HCT116 (cell line): ENCODE results near the gene CD44. TPM values are rescaled to one million over a fixed set of nuclear protein-coding genes. Genes with fewer than 3 reads are reported as not detected.
A peak's percentile ranks its signal among the peaks of the same experiment; 100 is the strongest.

ENCODE experiments used
- ATAC-seq: fragments of 200-7000 bp; cut with Tn5 transposase; 2 replicates; pipeline ENCODE4 v1.9.1; 2020; ENCODE audit warnings: mild to moderate bottlenecking, moderate library complexity
- BruUV-seq: library from RNA; stranded (reverse); fragments of 400-500 nt; replicated peaks from 2 replicates; lab custom pipeline; 2021; lab: Mats Ljungman, UMichigan
- CTCF ChIA-PET: fragments of 300-600 bp; sonication (Branson Sonifier 250); formaldehyde crosslinking; loops from one replicate; lab custom pipeline; 2021; ENCODE audit warnings: antibody characterized with exemption; lab: Charles Lee
- POLR2A ChIA-PET: fragments of 300-600, 350-600 bp; sonication (Branson Sonifier 250); formaldehyde crosslinking; loops from one replicate; lab custom pipeline; 2021; ENCODE audit warnings: antibody characterized with exemption; lab: Charles Lee
- RAD21 ChIA-PET, 2 experiments: fragments of 300-600 bp; sonication (Branson Sonifier 250); formaldehyde crosslinking; loops; one replicate each; lab custom pipeline; 2023; ENCODE audit warnings: low total read pairs in 2 of 2; ENCODE audit not compliant: uncharacterized antibody in 2 of 2, unreplicated experiment in 2 of 2, low non-redundant PET in 1 of 2; lab: Charles Lee
- DNase-seq: peaks from one replicate; pipeline ENCODE4 v3.0.0-alpha.2; 2010; ENCODE audit warnings: low read depth, low spot score
- H2AFZ ChIP-seq: fragments of 200-600 bp; shearing (Covaris generic), sonication (generic); 2 replicates; pipeline ENCODE4 v1.6.1; 2017; ENCODE audit warnings: low read depth, mixed run types, mixed read lengths, antibody characterized with exemption, low read length; ENCODE audit not compliant: poor library complexity, severe bottlenecking
- H3K27ac ChIP-seq: 2 replicates; pipeline ENCODE4 v1.5.1; 2012; ENCODE audit warnings: low read depth, low read length
- H3K27me3 ChIP-seq: fragments of 200-600 bp; sonication (generic); 2 replicates; pipeline ENCODE4 v1.6.1; 2016; ENCODE audit warnings: mixed run types, low read length, mixed read lengths; ENCODE audit not compliant: insufficient read depth
- H3K36me3 ChIP-seq, 2 experiments: fragments of 200-500 bp in 1 of 2; fragments of 200-600 bp in 1 of 2; sonication (Bioruptor generic) in 1 of 2; sonication (generic) in 1 of 2; 2 replicates each; pipeline versions ENCODE4 v1.5.1 to v1.6.1; 2014 to 2016; ENCODE audit warnings: low read length in 2 of 2, inconsistent platforms in 1 of 2, mixed read lengths in 1 of 2, mixed run types in 1 of 2; ENCODE audit not compliant: insufficient read depth in 2 of 2, control insufficient read depth in 1 of 2
- H3K4me1 ChIP-seq, 2 experiments: fragments of 200-600 bp in 1 of 2; sonication (generic) in 1 of 2; 2 replicates each; pipeline versions ENCODE4 v1.5.1 to v1.6.1; 2012 to 2017; ENCODE audit warnings: low read length in 2 of 2, inconsistent platforms in 1 of 2, mild to moderate bottlenecking in 1 of 2, mixed read lengths in 1 of 2, mixed run types in 1 of 2, moderate library complexity in 1 of 2; ENCODE audit not compliant: insufficient read depth in 2 of 2, control insufficient read depth in 1 of 2
- H3K4me2 ChIP-seq: fragments of 200-600 bp; sonication (generic); 2 replicates; pipeline ENCODE4 v1.6.1; 2017; ENCODE audit warnings: mixed run types, low read length, mixed read lengths
- H3K4me3 ChIP-seq, 2 experiments: fragments of 200-600 bp in 1 of 2; sonication (generic) in 1 of 2; replicated peaks in 1 of 2; 2 replicates each; pipeline ENCODE4 v1.5.1; 2011 to 2016; ENCODE audit warnings: low read length in 2 of 2, control low read depth in 1 of 2, low read depth in 1 of 2, mild to moderate bottlenecking in 1 of 2, mixed read lengths in 1 of 2, mixed run types in 1 of 2
- H3K79me2 ChIP-seq: fragments of 200-600 bp; sonication (generic); 2 replicates; pipeline ENCODE4 v1.6.1; 2017; ENCODE audit warnings: mild to moderate bottlenecking, mixed run types, low read length, moderate library complexity, mixed read lengths; ENCODE audit not compliant: insufficient read depth
- H3K9ac ChIP-seq: fragments of 200-600 bp; sonication (generic); 2 replicates; pipeline ENCODE4 v1.6.1; 2016; ENCODE audit warnings: low read length, mixed read lengths
- H3K9me2 ChIP-seq: fragments of 200-600 bp; sonication (generic), shearing (Covaris generic); 2 replicates; pipeline ENCODE4 v1.6.1; 2017; ENCODE audit warnings: mixed run types, mild to moderate bottlenecking, moderate library complexity; ENCODE audit not compliant: insufficient read depth
- H3K9me3 ChIP-seq, 2 experiments: fragments of 200-500 bp in 1 of 2; fragments of 200-600 bp in 1 of 2; sonication (Bioruptor generic) in 1 of 2; sonication (generic) in 1 of 2; 2 replicates each; pipeline ENCODE4 v1.6.1; 2014 to 2017; ENCODE audit warnings: low read length in 2 of 2, mixed read lengths in 2 of 2, inconsistent platforms in 1 of 2, low read depth in 1 of 2, mild to moderate bottlenecking in 1 of 2, mixed run types in 1 of 2, moderate library complexity in 1 of 2; ENCODE audit not compliant: control insufficient read depth in 1 of 2, insufficient read depth in 1 of 2
- H4K20me1 ChIP-seq: fragments of 200-600 bp; sonication (generic), shearing (Covaris generic); 2 replicates; pipeline ENCODE4 v1.6.1; 2017; ENCODE audit warnings: mixed run types, mild to moderate bottlenecking, moderate library complexity; ENCODE audit not compliant: insufficient read depth
- CBX3 ChIP-seq: IDR thresholded peaks from 2 replicates; pipeline ENCODE4 v1.6.1; 2012; ENCODE audit warnings: low read depth
- CEBPB ChIP-seq: IDR thresholded peaks from 2 replicates; pipeline ENCODE4 v1.6.1; 2012; ENCODE audit warnings: low read depth
- ELF1 ChIP-seq: IDR thresholded peaks from 2 replicates; pipeline ENCODE4 v1.6.1; 2012; ENCODE audit warnings: low read depth, borderline replicate concordance
- EZH2phosphoT487 ChIP-seq: fragments of 200-600 bp; IDR thresholded peaks from 2 replicates; pipeline ENCODE4 v1.6.1; 2018; ENCODE audit warnings: antibody characterized with exemption, borderline replicate concordance
- FOSL1 ChIP-seq: IDR thresholded peaks from 2 replicates; pipeline ENCODE4 v1.6.1; 2012; ENCODE audit warnings: low read depth
- JUND ChIP-seq: IDR thresholded peaks from 2 replicates; pipeline ENCODE4 v1.6.1; 2012
- POLR2A ChIP-seq: IDR thresholded peaks from 2 replicates; pipeline ENCODE4 v1.7.0; 2011; ENCODE audit warnings: borderline replicate concordance; ENCODE audit not compliant: insufficient read depth, insufficient read length; ENCODE audit errors: extremely low read depth
- SIN3A ChIP-seq: IDR thresholded peaks from 2 replicates; pipeline ENCODE4 v1.6.1; 2012; ENCODE audit warnings: low read depth
- SP1 ChIP-seq: IDR thresholded peaks from 2 replicates; pipeline ENCODE4 v1.6.1; 2012; ENCODE audit warnings: low read depth
- SRF ChIP-seq: IDR thresholded peaks from 2 replicates; pipeline ENCODE4 v1.6.1; 2012; ENCODE audit warnings: low read depth
- TCF7L2 ChIP-seq: IDR thresholded peaks from 2 replicates; pipeline ENCODE4 v1.7.0; 2011; ENCODE audit warnings: borderline replicate concordance, inconsistent platforms; ENCODE audit not compliant: insufficient read depth, insufficient read length; ENCODE audit errors: extremely low read depth
- YY1 ChIP-seq: IDR thresholded peaks from 2 replicates; pipeline ENCODE4 v1.6.1; 2011; ENCODE audit warnings: low read length, low read depth, moderate library complexity, mild to moderate bottlenecking; ENCODE audit not compliant: insufficient replicate concordance; ENCODE audit errors: extremely low read depth
- ZFX ChIP-seq: fragments of 450-650 bp; IDR thresholded peaks from 2 replicates; pipeline ENCODE4 v1.6.1; 2017
- ZNF274 ChIP-seq: fragments of 200-500 bp; sonication (Bioruptor generic); IDR thresholded peaks from 2 replicates; pipeline ENCODE4 v1.6.1; 2014; ENCODE audit warnings: mild to moderate bottlenecking, low read depth, low read length, inconsistent platforms
- intact Hi-C: fragments of 100-400 bp; cut with micrococcal nuclease; formaldehyde crosslinking; loops from 2 replicates; pipeline ENCODE4 v1.10.0; 2022
- total RNA-seq: library from RNA; stranded (reverse); gene quantifications from one replicate; pipeline ENCODE4 v1.2.1, GENCODE V29; 2021; ENCODE audit not compliant: unreplicated experiment
- TF ChIP-seq, protein P1 (sequence below): IDR thresholded peaks from 2 replicates; pipeline ENCODE4 v1.6.1; 2011; ENCODE audit warnings: mild to moderate bottlenecking, low read length, moderate library complexity; ENCODE audit not compliant: insufficient replicate concordance; ENCODE audit errors: extremely low read depth
- TF ChIP-seq, protein P2 (sequence below): IDR thresholded peaks from 2 replicates; pipeline ENCODE4 v1.6.1; 2012

The CD44 gene
- total RNA-seq, 1 experiment from 2014 or later, result 742 TPM

DNA sequence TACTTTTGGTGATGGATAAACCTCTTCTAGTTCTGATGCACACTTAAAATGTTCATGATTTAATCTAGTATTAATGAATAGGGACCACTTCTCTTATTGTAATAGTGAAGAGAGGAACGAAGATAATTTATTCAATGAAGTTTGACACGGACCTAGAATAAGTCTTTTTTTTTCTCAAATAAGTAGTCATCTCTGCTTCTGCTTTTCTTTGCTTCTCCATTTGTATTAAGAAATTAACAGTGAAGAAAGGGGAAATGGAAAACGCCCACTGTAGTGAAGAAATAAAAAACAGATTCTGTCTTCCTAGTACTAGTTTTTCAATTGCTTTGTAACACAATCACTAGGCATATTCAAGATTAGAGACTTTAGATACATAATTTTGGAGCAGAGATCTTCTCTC is 73.0 kb downstream of the CD44 start (continued):
- TF ChIP-seq, protein P1, sequence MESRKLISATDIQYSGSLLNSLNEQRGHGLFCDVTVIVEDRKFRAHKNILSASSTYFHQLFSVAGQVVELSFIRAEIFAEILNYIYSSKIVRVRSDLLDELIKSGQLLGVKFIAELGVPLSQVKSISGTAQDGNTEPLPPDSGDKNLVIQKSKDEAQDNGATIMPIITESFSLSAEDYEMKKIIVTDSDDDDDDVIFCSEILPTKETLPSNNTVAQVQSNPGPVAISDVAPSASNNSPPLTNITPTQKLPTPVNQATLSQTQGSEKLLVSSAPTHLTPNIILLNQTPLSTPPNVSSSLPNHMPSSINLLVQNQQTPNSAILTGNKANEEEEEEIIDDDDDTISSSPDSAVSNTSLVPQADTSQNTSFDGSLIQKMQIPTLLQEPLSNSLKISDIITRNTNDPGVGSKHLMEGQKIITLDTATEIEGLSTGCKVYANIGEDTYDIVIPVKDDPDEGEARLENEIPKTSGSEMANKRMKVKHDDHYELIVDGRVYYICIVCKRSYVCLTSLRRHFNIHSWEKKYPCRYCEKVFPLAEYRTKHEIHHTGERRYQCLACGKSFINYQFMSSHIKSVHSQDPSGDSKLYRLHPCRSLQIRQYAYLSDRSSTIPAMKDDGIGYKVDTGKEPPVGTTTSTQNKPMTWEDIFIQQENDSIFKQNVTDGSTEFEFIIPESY, result no peak
- no peak for TF ChIP-seq FOSL1
- TF ChIP-seq ELF1, result no peak
- no peak for TF ChIP-seq TCF7L2

DNA sequence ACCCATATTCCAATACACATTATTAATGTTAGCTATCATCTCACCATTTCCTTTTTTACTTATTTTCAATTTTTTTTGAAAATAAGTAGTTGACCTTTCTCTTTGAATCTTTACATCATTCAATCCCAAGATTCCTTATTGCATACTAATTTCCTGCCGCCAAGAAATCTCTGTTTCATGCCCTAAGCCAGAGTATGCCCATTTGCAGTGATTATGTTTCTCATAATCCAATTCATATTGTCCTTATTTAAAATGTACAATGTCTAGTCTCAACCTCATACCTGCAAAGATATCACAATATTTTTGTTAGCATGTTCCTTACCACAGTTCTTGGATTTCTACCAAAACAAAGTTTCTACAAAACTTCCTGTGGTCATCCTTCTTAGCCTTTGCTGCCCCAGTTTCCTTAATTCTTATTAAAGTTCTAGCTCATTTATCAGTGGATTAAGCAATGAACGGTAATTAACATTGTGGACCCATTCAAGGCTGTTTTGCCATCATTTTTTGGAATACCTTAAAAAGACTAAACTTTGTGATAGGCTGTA is 75.3 kb downstream of the CD44 start:
- peaks cover 5% of the 10 kb centered on the region; the same call in 1 of the 2 replicates for H3K79me2 ChIP-seq
- H3K4me3 ChIP-seq, result no peak overlapping the region
- ATAC-seq, result 0 out of 2 replicates have a peak, but pooled peaks have one; percentile 2
- no peak overlapping the region for H2AFZ ChIP-seq
- no peak for DNase-seq
- ChIA-PET POLR2A (interaction anchor here (0.7 kb wide), 1 partner anchor 254 kb away, joined by 4 read pairs; no protein-coding TSS in a partner anchor), RAD21 (no interaction called here), CTCF (no interaction called here)
- intact Hi-C loops, result no loop called here
- H3K27me3 ChIP-seq, result no peaks in the 10 kb centered on the region
- peak overlapping the region; percentile 6; the same call in 1 of the 2 replicates for H3K27ac ChIP-seq
- peaks cover 47 to 64% of the 10 kb centered on the region in 2 experiments for H3K36me3 ChIP-seq
- peaks cover 16 to 44% of the 10 kb centered on the region in 2 experiments for H3K4me1 ChIP-seq
- H3K9me3 ChIP-seq, result no peaks in the 10 kb centered on the region
- TF ChIP-seq ZNF274 (no peak), SRF (no peak), ZFX (no peak), CEBPB (no peak), SIN3A (no peak; the same call in 1 of the 2 replicates), JUND (no peak), YY1 (no peak), POLR2A (no peak), CBX3 (no peak), TCF7L2 (no peak), SP1 (no peak), EZH2phosphoT487 (no peak), ELF1 (no peak)
- TF ChIP-seq, protein P2, sequence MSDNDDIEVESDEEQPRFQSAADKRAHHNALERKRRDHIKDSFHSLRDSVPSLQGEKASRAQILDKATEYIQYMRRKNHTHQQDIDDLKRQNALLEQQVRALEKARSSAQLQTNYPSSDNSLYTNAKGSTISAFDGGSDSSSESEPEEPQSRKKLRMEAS, result no peak
- BruUV-seq, result no TSS peak
- H3K4me2 ChIP-seq, result peak overlapping the region; percentile 35
- no peaks in the 10 kb centered on the region for H3K9me2 ChIP-seq
- H3K9ac ChIP-seq, result no peak overlapping the region
- no peaks in the 10 kb centered on the region for H4K20me1 ChIP-seq
